HK-2 (cell line): ENCODE measurements around the gene GOLT1B.
A peak's percentile ranks its signal among the peaks of the same experiment; 100 is the strongest.

Experiments
- DNase-seq: peaks from one replicate; pipeline ENCODE4 v3.0.0-alpha.2; 2018; ENCODE audit not compliant: unreplicated experiment

GOLT1B gene

GRCh38 chr12:21523148-21523547 lies 21.6 kb downstream of the GOLT1B start:
- no peak for DNase-seq

DNA sequence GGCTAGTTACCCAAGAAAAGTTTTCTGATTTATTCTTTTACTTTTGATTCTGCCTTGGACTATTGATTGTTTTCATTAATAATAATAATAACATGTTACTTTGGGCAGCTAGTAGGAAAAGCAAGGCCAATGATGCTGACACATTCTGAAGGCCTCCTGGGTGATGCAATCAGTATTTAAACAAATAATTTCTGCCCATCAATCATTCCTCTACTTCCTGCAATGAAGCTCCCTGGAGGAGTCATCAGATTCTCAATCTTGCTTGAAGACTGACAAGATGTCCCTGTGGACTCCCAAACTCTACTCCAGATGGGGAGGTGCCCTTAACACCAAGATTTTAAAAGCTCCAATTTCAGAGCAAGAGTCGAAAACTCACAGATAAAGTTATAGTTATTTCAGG lies 24.5 kb downstream of the GOLT1B start, which contains the start of gene SPX:
SPX (plus strand) TSS at position 244 of the 400 bp plus-strand sequence. CDS start 177 bp downstream, outside the sequence.
- DNase-seq = no peak

DNA sequence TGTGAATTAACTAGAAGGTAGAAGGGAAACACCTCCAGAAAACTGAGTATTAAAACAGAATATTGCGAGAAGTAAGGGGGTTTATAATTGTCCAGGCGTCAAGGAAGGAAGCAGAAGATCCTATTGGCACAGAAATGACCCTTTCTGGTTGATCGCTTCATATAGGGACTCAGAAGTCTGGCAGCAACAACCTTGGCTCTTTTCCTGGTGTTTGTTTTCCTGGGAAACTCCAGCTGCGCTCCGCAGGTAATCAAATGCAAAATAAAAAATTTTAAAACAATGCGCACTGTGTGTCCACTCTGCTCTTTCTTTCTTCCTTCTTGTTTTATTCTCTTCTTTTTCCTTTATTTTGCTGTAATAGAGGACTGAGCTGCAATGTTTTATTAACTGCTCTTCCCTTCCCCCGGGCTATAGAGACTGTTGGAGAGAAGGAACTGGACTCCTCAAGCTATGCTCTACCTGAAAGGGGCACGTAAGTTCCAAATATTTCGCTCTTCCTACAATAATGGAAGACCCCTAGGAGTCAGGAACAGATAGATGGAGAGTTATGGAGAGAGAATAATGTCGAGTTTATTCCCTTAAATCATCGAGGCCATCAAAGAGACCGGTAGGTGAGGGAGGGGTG lies 25.2 kb downstream of the GOLT1B start:
- DNase-seq = no peak

- DNase-seq = peak; percentile 69
These were observed 26.0 kb downstream of the GOLT1B start for GRCh38 chr12:21527451-21528180.

DNA sequence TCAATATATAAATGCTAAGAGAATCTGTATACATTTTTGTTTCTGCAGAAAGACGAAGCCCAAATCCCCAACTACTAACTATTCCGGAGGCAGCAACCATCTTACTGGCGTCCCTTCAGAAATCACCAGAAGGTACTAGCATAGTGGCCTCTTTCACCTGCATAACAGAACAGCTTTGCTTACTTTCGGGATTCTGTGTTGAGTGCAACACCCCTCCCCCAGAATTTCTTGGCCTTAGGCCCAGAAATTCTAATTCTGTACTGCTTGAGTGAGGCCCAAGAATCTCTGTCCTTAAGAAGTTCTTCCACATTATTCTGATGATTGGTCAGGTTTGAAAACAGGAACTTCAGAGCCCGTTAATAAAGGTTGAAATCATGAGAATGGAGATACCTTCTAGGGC lies 27.4 kb downstream of the GOLT1B start:
- DNase-seq = no peak

- no peak for DNase-seq
These were observed 27.9 kb downstream of the GOLT1B start for GRCh38 chr12:21529456-21529855.

DNA sequence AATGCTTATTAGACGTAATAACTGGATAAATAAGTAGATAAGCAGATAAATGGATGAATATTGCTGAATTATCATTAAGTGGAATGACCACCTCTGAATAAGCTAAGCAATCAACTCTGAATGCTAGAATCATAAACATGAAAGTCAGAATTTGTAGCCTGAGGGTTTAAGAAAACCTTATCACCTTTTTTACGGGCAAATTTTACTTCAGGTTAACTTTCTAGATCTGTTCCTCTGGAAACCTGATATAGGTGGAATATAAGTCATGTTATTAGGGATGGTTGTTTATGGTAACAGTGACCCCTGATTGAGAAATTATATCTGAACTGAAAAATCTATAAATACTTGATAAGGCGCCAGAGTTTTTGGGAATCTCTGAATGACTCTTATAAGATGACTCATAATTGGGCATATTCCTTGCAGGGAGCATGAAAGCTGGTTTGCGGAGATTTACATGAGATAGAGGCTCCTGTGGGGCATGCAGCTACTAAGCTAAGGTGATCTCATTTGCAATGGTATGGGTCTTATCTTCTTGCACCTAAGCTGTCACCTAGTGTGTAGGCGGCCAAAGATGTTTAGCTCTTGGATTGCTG lies 36.6 kb downstream of the GOLT1B start:
- DNase-seq = no peak

GRCh38 chr12:21539797-21540196 lies 38.2 kb downstream of the GOLT1B start:
- DNase-seq = no peak

DNA sequence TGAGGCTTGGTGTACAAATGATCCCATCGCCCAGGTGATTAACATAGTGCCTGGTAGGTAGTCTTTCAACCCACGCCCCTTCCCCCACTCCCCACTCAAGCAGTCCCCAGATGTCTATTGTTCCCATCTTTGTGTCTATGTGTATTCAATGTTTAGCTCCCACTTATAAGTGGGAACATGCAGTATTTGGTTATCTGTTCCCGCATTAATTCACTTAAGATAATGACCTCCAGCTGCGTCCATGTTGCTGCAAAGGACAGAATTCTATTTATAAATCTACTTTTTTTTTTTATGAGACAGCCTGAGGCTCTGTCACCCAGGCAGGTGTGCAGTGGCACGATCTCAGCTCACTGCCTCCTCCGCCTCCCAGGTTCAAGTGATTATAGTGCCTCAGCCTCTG lies 40.2 kb downstream of the GOLT1B start:
- DNase-seq = no peak

DNA sequence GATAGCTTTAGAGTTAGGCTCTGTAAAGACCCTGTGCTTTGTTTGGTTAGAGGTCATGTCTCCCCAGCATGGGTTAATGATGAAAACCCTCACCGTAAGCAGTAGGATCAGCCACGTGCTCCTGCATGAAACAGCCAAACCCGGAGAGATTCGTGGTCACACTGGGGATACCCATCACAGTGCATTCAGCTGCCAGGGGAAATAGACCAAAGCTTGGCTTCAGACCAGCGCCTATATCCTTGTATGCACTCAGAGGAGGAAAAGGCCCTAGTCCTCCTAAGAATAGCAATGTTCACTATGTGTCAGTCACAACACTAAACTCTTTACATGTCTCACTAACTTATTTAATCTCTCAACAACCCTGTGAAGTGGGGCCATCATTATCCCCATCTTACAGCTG lies 40.8 kb downstream of the GOLT1B start:
- DNase-seq = no peak

- no peak for DNase-seq
These were observed 41.6 kb downstream of the GOLT1B start for GRCh38 chr12:21543151-21543550.

- DNase-seq = no peak
These were observed 44.0 kb downstream of the GOLT1B start for GRCh38 chr12:21545557-21545956.

DNA sequence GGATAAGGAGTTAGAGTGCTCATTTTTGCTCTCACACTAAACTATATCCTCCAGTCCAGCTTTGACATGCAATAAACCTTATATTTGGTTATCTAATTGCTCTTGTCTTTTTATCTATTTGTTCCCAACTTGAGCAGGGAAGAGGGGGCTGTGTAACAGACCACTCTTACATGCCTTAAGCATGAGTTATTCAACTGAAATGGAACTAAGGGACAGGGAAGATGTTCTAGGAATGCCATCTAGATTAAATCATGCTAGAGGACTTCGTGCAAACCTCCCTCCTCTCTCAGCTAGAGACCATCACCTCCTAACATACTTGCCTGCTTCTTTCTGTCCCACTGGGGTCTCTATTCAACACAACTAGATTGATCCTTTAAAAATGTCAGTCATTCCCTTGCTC lies 45.1 kb downstream of the GOLT1B start:
- DNase-seq = no peak

GRCh38 chr12:21547437-21547836 lies 45.8 kb downstream of the GOLT1B start:
- DNase-seq = no peak

DNA sequence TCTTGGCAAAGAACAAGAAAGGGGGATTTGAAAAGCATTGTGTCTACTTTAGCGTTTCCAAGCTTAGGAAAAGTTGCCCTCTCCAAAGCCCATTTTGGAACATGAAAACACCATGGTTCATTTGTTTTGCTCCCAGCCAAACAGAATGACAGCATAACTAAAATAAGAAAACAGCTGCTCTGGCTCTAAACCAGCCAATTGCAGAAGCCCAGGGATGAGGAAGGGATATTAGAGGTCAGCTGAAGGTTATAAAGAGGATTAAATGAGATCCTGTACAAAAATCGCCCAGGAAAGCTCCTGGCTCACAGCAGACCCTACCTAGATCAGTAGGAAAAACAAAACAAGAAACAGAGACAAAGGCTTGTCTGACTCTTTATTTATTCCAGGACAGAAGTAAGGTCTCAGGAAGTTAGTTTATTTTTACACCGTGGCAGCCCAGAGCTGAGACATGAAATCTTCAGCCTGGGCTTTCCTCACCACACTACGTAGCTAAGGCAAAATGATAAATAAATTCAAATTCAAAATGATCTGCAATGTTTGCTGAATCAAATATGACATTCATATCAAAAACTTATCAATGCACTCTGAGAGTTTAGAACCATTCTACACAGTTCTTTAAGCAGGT lies 50.4 kb downstream of the GOLT1B start:
- DNase-seq = no peak

DNA sequence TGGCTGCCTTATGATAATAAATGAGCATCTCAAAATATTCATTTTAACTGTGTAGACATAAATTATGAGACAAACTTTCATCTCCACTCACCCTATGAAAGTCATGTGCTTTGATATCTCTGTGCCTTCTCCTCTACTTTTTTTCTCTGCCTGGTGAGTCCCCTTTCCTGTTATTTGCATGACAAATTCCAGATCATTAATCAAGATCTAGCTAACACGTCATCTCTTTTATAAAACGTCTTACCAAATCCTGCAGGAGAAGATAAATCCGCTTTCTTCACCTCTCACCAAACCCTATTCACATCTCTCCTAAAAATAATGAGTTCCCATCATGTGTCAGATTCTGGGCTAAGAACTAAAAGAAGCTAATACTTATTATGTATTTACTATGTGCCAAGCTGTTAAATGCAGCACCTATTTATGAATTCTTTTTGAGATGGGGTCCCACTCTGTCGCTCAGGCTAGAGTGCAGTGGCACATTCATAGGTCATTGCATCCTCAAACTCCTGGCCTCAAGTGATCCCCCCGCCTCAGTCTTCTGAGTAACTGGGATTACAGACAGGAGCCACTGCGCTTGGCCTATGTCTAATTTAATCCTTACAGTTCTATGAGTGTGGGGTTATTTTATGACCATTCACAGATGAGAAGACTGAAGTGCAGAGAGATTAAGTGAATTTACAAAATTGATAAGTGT lies 51.2 kb downstream of the GOLT1B start:
- DNase-seq = no peak

DNA sequence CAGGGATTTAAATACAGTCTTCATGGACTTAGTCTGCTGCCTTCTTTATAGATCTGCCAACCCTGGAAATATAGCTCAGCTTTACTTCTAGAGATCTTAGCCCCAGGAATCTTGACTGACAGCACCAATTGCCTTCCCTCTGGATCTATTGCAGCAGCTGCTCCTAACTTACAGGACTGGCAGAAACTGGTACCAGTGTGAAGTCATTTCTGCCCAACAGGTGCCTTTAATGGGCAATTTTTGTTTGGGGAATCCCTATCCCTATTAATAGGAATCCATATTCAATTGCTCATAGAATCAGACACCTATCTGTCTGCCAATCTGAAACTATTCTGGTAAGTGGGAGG lies 51.7 kb downstream of the GOLT1B start:
- DNase-seq = no peak

GRCh38 chr12:21558100-21558679 lies 56.6 kb downstream of the GOLT1B start:
- DNase-seq = no peak

DNA sequence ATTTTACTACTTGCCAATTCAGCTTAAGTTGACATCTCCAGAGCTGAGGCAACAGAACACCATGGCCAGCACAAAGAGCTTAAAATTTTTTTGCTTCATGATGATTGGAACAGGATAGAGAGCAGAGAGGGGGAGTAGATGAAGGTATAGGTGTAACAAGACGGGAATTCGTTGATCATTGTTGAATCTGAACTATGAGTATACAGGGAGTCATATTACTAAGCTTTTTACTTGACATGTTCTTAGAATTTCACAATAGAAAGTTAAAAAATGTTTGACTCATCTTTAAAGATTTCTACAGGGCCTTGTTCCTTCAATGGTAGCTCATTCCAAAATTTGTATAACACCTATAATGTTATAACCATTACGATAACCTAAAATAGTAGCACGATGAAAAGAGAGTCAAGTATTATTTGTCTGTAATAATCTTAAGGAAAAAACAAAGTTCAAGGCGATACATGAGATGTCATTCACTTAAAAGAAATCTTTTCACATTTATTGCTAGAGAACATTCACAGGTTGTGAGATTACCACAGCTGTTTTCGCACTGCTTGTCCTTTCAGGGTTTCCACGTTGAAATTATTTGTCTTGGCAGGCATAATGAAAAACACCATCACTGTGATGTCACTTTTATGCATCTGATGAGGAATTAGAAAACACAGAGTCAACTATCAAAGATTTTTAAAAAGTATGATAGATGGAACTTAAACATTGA lies 58.4 kb downstream of the GOLT1B start:
- no peak for DNase-seq

DNA sequence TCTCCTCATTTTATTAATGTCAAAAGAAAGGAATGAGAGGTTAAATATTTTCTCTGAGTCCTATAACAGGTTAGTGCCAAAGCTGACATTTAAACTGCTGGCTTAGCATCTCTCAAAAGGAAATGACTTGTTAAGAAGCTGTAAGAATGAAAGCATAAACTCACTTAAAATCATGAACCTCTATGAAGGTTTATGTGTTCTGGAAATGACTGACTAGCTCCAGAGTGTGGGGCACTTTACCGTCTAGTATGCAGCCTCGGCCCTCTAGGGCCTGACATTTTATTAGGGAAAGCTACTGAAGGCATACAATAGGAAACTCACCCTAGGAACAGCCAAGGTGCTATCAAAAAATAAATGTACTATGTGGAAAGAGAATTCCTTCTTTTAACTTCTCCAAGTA lies 59.6 kb downstream of the GOLT1B start:
- no peak for DNase-seq

GRCh38 chr12:21562859-21563258 lies 61.3 kb downstream of the GOLT1B start:
- no peak for DNase-seq
